OCI-LY3 (cell line): ENCODE measurements around the gene UBE2E2.

Experiments used
- EZH2phosphoT487 ChIP-seq: fragments of 200-600 bp; shearing (Covaris generic); IDR thresholded peaks from 2 replicates; pipeline ENCODE4 v1.6.1; 2018; ENCODE audit warnings: antibody characterized with exemption, mixed run types, low read depth
- TF ChIP-seq, protein P1 (sequence below): fragments of 200-600, 300-600 bp; sonication (generic); IDR thresholded peaks from 2 replicates; pipeline ENCODE4 v1.5.1; 2014; ENCODE audit warnings: antibody characterized with exemption, low read length, low read depth

DNA sequence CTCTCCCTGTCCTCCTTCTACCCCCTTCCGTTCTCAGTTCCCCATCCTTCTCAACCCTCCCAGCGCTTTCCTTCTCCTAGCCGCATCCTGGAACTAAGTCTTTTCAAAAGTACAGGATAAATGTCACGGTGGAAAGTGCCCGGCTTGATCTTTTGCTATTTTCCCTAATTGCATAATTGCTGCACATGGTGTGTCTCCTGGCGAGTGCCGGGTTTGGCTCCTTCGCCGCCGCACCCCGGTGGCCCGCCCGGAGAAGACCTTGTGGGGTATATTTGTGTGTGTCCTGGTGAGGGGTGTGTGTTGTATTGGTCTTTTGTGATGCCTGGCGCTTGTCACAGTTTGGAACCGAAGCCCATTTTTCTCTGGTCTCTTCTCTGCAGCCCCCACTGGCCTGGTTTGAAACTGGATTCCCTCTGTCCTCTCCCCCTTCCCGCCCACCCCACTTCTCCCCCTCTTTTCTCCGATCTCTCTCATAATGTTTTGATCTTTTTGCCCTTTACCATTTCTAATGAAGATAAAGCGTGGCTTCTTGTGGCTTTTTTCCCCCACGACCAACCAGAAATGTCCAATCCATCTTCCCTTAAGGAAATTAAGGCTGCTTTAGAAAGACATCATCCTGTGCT lies 692 bp downstream of the UBE2E2 start:
- TF ChIP-seq, protein P1, sequence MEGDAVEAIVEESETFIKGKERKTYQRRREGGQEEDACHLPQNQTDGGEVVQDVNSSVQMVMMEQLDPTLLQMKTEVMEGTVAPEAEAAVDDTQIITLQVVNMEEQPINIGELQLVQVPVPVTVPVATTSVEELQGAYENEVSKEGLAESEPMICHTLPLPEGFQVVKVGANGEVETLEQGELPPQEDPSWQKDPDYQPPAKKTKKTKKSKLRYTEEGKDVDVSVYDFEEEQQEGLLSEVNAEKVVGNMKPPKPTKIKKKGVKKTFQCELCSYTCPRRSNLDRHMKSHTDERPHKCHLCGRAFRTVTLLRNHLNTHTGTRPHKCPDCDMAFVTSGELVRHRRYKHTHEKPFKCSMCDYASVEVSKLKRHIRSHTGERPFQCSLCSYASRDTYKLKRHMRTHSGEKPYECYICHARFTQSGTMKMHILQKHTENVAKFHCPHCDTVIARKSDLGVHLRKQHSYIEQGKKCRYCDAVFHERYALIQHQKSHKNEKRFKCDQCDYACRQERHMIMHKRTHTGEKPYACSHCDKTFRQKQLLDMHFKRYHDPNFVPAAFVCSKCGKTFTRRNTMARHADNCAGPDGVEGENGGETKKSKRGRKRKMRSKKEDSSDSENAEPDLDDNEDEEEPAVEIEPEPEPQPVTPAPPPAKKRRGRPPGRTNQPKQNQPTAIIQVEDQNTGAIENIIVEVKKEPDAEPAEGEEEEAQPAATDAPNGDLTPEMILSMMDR = 0 out of 2 replicates have a peak, but pooled peaks have one; percentile 5
- TF ChIP-seq EZH2phosphoT487 = no peak
